GM21576 (cell line): ENCODE measurements around the gene JADE1.
A peak's percentile ranks its signal among the peaks of the same experiment; 100 is the strongest.

Experiments used
- ATAC-seq: cut with Tn5 transposase; IDR thresholded peaks from one replicate; pipeline ENCODE4 v1.9.1; 2021; ENCODE audit warnings: mild to moderate bottlenecking, moderate library complexity; ENCODE audit not compliant: unreplicated experiment

JADE1 gene

DNA sequence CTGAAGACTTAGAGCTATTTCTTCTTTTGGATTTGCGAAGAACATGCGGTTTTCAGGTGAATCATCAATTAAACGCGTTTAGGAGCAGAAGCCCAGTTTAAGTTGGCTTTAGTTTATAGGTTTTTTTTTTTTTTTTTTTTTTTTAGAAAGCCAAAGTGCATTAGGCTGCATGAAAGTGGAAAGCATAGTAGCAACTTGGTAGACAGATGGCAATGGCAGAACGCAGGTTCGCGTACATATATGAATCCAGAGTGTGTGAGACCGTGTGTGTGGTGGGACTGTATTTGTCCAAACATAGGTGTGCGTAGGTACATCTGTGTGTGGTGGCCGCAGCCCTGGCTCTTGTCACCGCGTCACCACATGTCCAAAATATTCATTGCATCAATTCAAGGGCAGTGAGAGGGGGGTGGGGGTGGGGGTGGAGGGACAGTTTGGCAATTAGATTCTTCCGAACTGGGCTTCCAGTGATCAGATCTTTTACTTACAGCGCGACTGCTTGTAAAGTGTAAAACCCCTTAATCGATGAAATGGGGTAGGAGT, 901 bp downstream of the JADE1 start:
- no peak for ATAC-seq

DNA sequence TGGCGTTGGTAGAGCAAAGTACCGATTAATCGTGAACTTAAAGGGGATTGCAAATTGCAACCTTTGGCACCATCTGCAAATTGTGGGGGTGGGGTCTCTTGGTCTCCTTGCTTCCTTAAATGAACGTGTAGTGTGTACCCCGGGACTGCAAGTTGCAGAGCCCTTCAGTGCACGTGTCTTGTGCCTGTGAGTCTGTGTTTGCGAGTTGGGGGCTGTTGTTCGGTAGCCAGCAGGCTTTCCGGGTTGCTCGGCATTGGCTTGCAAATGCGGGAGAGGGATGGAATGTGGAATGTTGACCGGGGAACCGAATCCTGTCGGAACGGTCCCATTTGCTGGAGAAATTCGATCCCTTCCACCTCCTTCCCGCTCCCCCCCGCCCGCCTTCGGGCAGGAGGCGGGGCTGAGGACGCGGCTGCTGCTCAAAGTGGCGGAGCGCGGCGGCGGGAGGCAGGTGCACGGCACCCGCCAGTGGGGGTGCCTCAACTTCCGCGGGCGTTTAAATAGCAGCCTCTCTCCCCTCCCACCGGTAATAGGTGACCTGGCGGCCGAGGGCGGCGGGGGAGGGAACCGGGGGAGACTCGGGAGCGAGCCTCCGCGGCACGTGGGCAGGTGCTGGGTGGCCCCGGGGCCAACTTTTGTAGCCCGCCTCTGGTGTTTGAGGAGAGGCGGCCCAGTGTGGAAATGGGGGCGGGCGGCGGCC, 1.5 kb downstream of the JADE1 start:
- ATAC-seq: peak; percentile 50

DNA sequence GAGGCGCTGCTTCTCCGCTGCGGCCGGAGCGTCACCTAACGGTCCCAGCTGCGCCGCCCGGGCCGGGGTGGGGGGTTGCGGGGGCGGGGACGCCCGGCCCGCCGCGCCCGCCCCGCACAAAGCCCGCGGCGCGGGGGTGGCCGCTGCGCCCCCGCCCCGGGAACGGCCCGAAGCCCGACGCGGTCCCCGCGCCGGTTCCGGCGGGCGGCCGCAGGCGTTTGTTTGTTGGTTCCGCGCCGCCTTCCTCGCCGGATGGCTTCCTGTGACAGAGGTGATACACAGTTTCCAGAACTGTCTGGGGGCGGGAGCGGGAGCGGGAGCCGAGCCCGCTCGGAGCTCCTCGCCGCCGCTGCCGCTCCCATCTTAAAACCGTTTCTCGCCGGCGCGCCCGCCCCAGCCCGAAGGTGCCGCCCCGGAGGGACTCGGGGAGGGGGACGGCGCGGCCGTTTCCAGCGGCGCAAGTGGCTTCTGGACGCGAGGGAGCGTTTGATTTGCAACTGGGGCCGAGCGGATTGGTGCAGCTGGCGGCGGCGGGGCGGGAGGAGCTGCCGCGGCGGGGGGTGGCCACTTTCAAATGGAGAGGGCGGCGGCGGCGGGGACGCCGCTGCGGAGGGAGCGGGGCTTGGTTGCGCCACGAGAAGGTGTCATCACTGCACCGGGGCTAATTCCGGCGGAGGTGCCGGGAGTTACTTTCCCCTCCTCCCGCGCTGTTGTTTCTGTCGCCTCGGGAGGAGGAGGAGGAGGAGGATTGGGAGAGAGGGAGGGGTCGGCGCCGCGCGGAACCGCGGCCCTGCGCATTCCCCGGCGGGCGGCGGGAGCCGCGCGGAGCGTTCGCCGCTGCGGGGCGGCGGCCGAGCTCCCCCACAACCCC, 2.3 kb downstream of the JADE1 start:
- peak; percentile 43 for ATAC-seq

DNA sequence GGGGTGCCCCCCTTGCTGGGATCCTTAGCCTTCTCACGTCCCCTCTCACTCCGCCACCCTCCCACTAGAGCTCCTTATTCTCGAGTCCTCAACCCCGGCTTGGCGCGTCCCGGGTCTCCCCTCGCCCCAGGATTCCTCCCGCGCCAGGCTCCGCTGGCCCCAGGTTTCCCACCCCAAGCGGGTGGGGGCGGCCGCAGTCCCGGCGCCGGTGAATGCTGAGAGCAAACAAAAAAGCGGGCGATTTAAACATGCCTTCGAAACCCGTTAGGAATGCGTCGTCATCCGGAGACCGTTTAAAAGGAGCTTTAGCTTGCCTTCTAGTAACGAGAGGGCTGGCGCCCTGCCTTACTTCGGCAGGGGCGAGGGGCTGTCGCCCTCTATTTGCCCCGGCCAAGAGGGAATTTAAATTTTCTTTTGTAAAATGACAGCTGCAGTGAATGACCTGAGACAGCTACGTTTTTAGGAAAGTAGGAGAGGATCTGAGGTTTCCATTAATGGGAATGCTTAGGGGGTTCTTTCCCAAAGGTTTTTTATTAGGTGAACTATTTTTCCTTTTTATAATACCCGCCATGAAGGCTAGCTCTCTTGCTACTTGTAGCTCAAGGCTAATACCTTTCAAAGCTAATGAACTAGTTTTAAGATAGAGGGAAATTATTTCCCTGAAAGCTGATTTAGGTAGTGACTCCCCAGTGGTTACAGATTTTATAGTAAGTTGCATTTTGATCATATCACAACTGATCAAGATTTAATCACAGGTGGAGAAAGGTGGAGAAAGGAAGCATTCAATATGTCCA, 3.1 kb downstream of the JADE1 start:
- ATAC-seq: peak; percentile 0

DNA sequence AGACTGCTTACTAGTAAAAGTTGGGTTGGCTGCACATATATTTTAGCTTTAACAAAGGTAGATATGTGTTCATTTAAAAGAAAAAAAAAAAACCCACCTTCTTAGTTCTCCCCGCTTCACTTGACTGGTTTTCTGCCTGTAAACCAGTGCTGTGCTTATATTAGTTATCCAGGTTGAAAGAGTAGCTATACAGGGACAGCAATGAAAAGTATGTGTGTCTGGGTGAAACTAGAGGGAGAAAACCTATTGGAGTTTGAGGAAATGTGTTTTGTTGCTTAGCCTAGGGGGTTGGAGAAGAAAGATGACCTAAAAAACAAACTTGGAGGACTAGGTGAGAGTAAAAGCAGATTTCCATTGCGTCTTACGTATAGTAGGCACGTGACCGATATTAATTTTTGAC, 4.5 kb downstream of the JADE1 start:
- no peak for ATAC-seq

DNA sequence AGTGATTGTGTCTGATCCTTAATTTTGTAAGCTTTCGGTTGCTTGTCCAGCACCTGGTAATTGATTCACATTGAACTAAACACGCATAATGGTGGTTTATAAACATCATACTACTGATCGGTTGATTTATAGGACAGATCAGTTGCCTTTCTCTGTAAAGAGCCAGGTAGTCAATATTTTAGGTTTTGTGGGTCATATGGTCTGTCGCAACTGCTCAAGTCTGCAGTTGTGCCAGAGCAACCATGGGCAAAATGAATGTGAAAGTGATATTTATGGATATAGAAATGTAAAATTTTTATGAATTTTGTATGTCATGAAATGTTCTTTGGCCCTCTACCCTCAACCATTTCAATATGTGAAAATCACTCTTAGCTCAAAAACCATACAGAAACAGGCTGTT, 8.9 kb downstream of the JADE1 start:
- no peak for ATAC-seq

- ATAC-seq: no peak
Measured at GRCh38 chr4:128819082-128819742, 9.7 kb downstream of the JADE1 start.

GRCh38 chr4:128820671-128821070, 11.2 kb downstream of the JADE1 start:
- no peak for ATAC-seq

- ATAC-seq: no peak
Measured at GRCh38 chr4:128821151-128821550, 11.7 kb downstream of the JADE1 start.

- no peak for ATAC-seq
Measured at GRCh38 chr4:128823025-128823661, 13.6 kb downstream of the JADE1 start.

- ATAC-seq: no peak
Measured at GRCh38 chr4:128825226-128825625, 15.7 kb downstream of the JADE1 start.

- ATAC-seq: peak; percentile 40
Measured at GRCh38 chr4:128827296-128827695, 17.8 kb downstream of the JADE1 start.

DNA sequence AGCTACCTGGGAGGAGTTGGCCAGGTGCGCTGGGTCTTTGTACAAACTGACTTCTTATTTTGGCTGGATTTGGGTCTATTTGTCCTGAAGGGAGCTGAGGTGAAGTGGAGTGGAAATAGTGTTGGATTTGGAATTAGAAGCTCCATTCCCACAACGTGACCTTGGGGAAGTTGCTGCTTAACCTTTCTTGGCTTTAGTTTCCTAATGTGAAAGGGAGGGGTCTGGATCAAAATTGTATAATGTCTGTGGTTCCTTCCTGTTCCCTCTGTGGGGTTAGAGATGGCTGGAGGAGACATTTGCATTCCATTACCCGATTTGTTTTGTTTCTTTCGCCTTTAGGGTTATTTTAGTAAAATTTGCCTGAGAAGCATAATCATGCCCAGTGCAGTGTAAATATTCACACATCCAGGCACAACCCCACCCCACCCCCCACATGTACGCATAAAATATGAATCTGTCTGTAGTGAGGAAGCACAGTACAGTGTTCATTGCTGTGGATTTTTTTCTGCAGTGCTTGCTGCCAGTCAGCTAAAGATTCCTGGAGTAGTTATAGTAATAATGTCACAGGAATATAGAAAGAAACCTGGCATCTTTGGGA, 21.5 kb downstream of the JADE1 start:
- ATAC-seq: no peak

DNA sequence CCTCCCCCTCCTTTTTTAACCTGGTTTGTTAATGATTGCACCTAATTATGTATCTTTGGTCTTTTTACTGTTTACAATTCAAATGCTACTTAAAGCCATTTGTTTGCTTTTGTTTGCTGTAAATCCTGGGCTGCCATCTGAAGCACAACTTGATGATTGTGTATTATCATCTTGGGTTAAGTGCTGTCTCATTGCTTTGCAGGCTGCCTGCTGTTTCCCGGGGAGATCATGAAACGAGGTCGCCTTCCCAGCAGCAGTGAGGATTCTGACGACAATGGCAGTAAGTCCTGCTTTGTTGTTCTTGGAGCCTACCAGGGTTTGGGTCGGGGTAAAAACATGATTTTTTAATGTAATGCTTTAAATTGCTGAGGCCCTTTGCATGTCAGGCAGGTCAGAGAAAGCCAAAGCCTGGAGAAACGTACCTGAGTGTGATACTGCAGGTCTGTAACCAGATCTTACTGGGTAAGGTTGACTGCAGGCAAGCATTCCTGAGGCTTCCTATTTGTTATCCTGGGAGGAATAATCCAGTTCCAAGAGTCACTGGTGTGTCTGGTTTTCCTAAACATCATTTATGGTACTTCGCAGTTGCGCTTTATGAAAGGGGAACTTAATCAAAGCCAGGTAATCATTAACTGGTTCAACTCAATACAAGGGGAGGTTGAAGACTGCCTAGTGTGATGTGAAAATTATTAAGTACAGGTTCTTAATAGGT, 22.2 kb downstream of the JADE1 start:
- ATAC-seq: no peak

DNA sequence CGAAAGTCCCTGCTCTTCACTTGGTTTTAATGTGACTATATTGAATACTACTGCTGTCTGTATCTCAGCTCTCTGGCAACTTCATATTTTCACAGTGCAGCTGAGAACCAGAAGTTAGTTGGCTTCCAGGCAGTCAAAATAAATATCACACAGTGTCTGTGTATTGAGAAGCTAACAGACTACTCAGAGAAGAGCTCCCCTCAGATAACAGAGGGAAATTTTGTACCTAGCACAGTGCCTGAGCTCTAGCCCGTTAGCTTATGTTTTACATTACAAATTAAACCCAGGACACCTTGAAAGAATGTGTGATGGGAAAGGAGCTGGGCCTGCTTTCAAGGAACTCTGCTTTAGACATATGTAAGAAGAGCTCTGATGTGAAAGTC, 22.7 kb downstream of the JADE1 start:
- ATAC-seq: no peak

- no peak for ATAC-seq
Measured at GRCh38 chr4:128835498-128836222, 26.2 kb downstream of the JADE1 start.

GRCh38 chr4:128837198-128837597, 27.7 kb downstream of the JADE1 start:
- ATAC-seq: no peak

DNA sequence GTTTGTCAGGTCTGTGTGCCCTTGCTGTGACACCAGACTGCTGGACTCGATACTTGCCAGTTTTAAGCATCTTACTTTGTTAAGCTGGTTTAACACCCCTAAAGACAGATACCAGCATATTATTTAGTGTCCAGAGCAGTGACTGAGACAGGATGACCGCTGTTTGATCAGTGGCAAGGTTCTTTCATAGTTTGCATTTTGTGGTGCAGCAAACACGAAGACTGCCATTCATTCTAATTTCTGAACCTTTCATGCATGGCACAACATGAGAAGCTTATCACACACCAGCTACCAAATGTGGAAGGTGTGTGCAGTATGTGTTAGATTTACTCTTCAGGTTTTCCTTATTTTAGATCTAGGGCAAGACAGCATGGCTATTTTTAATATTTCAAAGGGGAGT, 28.2 kb downstream of the JADE1 start:
- ATAC-seq: no peak
